Endothelial cell of umbilical vein (primary cell): ENCODE measurements around the gene DCUN1D1. TPM values are rescaled to one million over a fixed set of nuclear protein-coding genes. Genes with fewer than 3 reads are reported as not detected.

ENCODE experiments used
- BruUV-seq: library from RNA; stranded (reverse); fragments of 400-500 nt; replicated peaks from 2 replicates; lab custom pipeline; 2021; lab: Mats Ljungman, UMichigan
- CTCF ChIA-PET: fragments of 300-600, 350-600 bp; sonication (Branson Sonifier 250); formaldehyde crosslinking; loops from one replicate; lab custom pipeline; 2021; ENCODE audit warnings: antibody characterized with exemption, inconsistent platforms; lab: Charles Lee
- POLR2A ChIA-PET: fragments of 300-600, 350-600 bp; sonication (Branson Sonifier 250); formaldehyde crosslinking; loops from one replicate; lab custom pipeline; 2021; ENCODE audit warnings: antibody characterized with exemption, inconsistent platforms; lab: Charles Lee
- DNase-seq: peaks from one replicate; pipeline ENCODE4 v3.0.0-alpha.2; 2011; ENCODE audit warnings: low read depth, low spot score
- FAIRE-seq: peaks from 2 replicates; lab custom pipeline; 2011; peaks lifted over from hg19 to GRCh38; lab: Jason Lieb, UNC
- H2AFZ ChIP-seq: 2 replicates; pipeline ENCODE4 v1.6.0; 2012; ENCODE audit warnings: low read depth, low read length, control low read depth, inconsistent platforms
- H3K27ac ChIP-seq: 2 replicates; pipeline ENCODE4 v1.5.1; 2011; ENCODE audit warnings: low read depth, mild to moderate bottlenecking, control low read depth, low read length, moderate library complexity; ENCODE audit not compliant: insufficient read depth
- H3K27me3 ChIP-seq, 2 experiments: 2 replicates each; pipeline versions ENCODE4 v1.6.0 to v1.6.1; 2011; ENCODE audit warnings: low read length in 2 of 2, mixed read lengths in 1 of 2; ENCODE audit not compliant: control insufficient read depth in 2 of 2, insufficient read depth in 2 of 2
- H3K36me3 ChIP-seq, 2 experiments: 2 replicates in 1 of 2; 3 replicates in 1 of 2; pipeline ENCODE4 v1.5.1; 2011; ENCODE audit warnings: low read length in 2 of 2, mild to moderate bottlenecking in 1 of 2, moderate library complexity in 1 of 2; ENCODE audit not compliant: control insufficient read depth in 2 of 2, insufficient read depth in 2 of 2; ENCODE audit errors: extremely low read depth in 1 of 2
- H3K4me1 ChIP-seq: 3 replicates; pipeline ENCODE4 v1.5.1; 2011; ENCODE audit warnings: mild to moderate bottlenecking, low read length; ENCODE audit not compliant: control insufficient read depth, insufficient read depth; ENCODE audit errors: extremely low read depth
- H3K4me2 ChIP-seq: 2 replicates; pipeline ENCODE4 v1.6.1; 2011; ENCODE audit warnings: low read length, control low read depth, mixed read lengths; ENCODE audit not compliant: insufficient read depth
- H3K4me3 ChIP-seq, 3 experiments: fragments of 200-600 bp in 1 of 3; sonication (generic), shearing (Covaris generic) in 1 of 3; replicated peaks in 1 of 3; 2 replicates each; pipeline ENCODE4 v1.5.1; 2011 to 2016; ENCODE audit warnings: control low read depth in 3 of 3, low read length in 3 of 3, mild to moderate bottlenecking in 2 of 3, inconsistent platforms in 1 of 3, low read depth in 1 of 3, moderate library complexity in 1 of 3; ENCODE audit not compliant: insufficient read depth in 1 of 3
- H3K79me2 ChIP-seq: 2 replicates; pipeline ENCODE4 v1.6.0; 2012; ENCODE audit warnings: low read length, inconsistent platforms; ENCODE audit not compliant: control insufficient read depth, insufficient read depth
- H3K9ac ChIP-seq: replicated peaks from 2 replicates; pipeline ENCODE3; 2011; ENCODE audit warnings: low read length, control low read depth; ENCODE audit not compliant: insufficient read depth; ENCODE audit errors: extremely low read depth
- H3K9me1 ChIP-seq: replicated peaks from 3 replicates; pipeline ENCODE4 v1.6.0; 2011; ENCODE audit warnings: mild to moderate bottlenecking, low read length; ENCODE audit not compliant: control insufficient read depth, insufficient read depth; ENCODE audit errors: extremely low read depth
- H3K9me3 ChIP-seq: replicated peaks from 2 replicates; pipeline ENCODE4 v1.5.1; 2012; ENCODE audit warnings: low read length, inconsistent platforms; ENCODE audit not compliant: control insufficient read depth, insufficient read depth
- H4K20me1 ChIP-seq: replicated peaks from 2 replicates; pipeline ENCODE3; 2011; ENCODE audit warnings: mild to moderate bottlenecking, low read length; ENCODE audit not compliant: control insufficient read depth, insufficient read depth; ENCODE audit errors: extremely low read depth
- EZH2 ChIP-seq: IDR thresholded peaks from 2 replicates; pipeline ENCODE4 v1.6.1; 2012; ENCODE audit warnings: borderline replicate concordance, low read depth, mild to moderate bottlenecking, moderate library complexity, low read length, inconsistent platforms; ENCODE audit not compliant: severe bottlenecking
- FOS ChIP-seq: IDR thresholded peaks from 2 replicates; pipeline ENCODE4 v1.6.1; 2011; ENCODE audit warnings: mild to moderate bottlenecking, low read length, moderate library complexity, borderline replicate concordance; ENCODE audit not compliant: insufficient read depth
- GATA2 ChIP-seq: IDR thresholded peaks from 2 replicates; pipeline ENCODE4 v1.7.0; 2011; ENCODE audit warnings: low read depth, mild to moderate bottlenecking, moderate library complexity, mixed read lengths, low read length; ENCODE audit not compliant: insufficient read length, insufficient read depth
- JUN ChIP-seq: IDR thresholded peaks from 2 replicates; pipeline ENCODE4 v1.6.1; 2011; ENCODE audit warnings: borderline replicate concordance, low read depth; ENCODE audit not compliant: insufficient read length, insufficient read depth
- MYC ChIP-seq: IDR thresholded peaks from one replicate; pipeline ENCODE4 v1.6.1; 2011; ENCODE audit warnings: mild to moderate bottlenecking, low read depth, low read length
- POLR2A ChIP-seq: IDR thresholded peaks from 2 replicates; pipeline ENCODE4 v1.6.1; 2012; ENCODE audit warnings: low read depth, mild to moderate bottlenecking, control low read depth, low read length
- POLR2AphosphoS5 ChIP-seq: IDR thresholded peaks from 2 replicates; pipeline ENCODE4 v1.6.1; 2012; ENCODE audit warnings: low read depth, mild to moderate bottlenecking, control low read depth, low read length, moderate library complexity; ENCODE audit not compliant: insufficient read depth
- dilution Hi-C: fragments of 300-500 bp; cut with MboI; formaldehyde crosslinking; loops from one replicate; pipeline ENCODE4 v1.15.0; 2019; ENCODE audit warnings: low sequenced_read_pairs; ENCODE audit not compliant: extremely low pct_ligation_motif_present
- intact Hi-C: fragments of 100-400 bp; cut with micrococcal nuclease; formaldehyde crosslinking; loops from one replicate; pipeline ENCODE4 v1.10.0; 2022
- polyA plus RNA-seq, 4 experiments: library from polyadenylated mRNA; depleted of rRNA in 3 of 4; stranded (reverse) in 3 of 4; unstranded in 1 of 4; fragments of >200 nt; gene quantifications; 2 replicates each; pipeline versions ENCODE4 v1.2.1 to v1.2.3, GENCODE V29; 2011 to 2012; ENCODE audit warnings: missing spikeins in 1 of 4
- total RNA-seq: library from RNA; stranded (reverse); gene quantifications from 2 replicates; pipeline ENCODE4 v1.2.3, GENCODE V29; 2021
- TF ChIP-seq, protein P1 (sequence below), 2 donors: IDR thresholded peaks; 1 replicate in 1 of 2; 2 replicates in 1 of 2; pipeline ENCODE4 v1.5.1; 2011; ENCODE audit warnings: low read length in 2 of 2, mild to moderate bottlenecking in 2 of 2, moderate library complexity in 2 of 2, control low read depth in 1 of 2, inconsistent platforms in 1 of 2, low read depth in 1 of 2; ENCODE audit not compliant: insufficient read depth in 1 of 2; ENCODE audit errors: extremely low read depth in 1 of 2
- TF ChIP-seq, protein P2 (sequence below): IDR thresholded peaks from 2 replicates; pipeline ENCODE4 v1.6.1; 2011; ENCODE audit not compliant: insufficient read depth, insufficient read length

Gene DCUN1D1
- total and polyA plus RNA-seq, 2 donors (not counting 3 experiments of a cell fraction or from before 2014, with no cell fraction given), result 4.9 to 41.3 TPM

GRCh38 chr3:182941719-182942118 lies 38.6 kb downstream of the DCUN1D1 start:
- Histone ChIP-seq H3K27me3 (no peaks in the 10 kb centered on the region), H3K27ac (no peak overlapping the region), H4K20me1 (no peaks in the 10 kb centered on the region), H3K4me3 (no peak overlapping the region), H2AFZ (no peak overlapping the region), H3K9me3 (no peaks in the 10 kb centered on the region), H3K4me1 (peaks cover 3% of the 10 kb centered on the region), H3K4me2 (no peak overlapping the region), H3K9me1 (no peaks in the 10 kb centered on the region), H3K9ac (no peak overlapping the region), H3K79me2 (no peaks in the 10 kb centered on the region), H3K36me3 (peaks cover 3 to 5% of the 10 kb centered on the region in 2 experiments)
- CTCF ChIA-PET, result no interaction called here
- no TSS peak for BruUV-seq
- DNase-seq, result no peak
- POLR2A ChIA-PET, result no interaction called here
- TF ChIP-seq MYC, result no peak
- TF ChIP-seq, protein P1, sequence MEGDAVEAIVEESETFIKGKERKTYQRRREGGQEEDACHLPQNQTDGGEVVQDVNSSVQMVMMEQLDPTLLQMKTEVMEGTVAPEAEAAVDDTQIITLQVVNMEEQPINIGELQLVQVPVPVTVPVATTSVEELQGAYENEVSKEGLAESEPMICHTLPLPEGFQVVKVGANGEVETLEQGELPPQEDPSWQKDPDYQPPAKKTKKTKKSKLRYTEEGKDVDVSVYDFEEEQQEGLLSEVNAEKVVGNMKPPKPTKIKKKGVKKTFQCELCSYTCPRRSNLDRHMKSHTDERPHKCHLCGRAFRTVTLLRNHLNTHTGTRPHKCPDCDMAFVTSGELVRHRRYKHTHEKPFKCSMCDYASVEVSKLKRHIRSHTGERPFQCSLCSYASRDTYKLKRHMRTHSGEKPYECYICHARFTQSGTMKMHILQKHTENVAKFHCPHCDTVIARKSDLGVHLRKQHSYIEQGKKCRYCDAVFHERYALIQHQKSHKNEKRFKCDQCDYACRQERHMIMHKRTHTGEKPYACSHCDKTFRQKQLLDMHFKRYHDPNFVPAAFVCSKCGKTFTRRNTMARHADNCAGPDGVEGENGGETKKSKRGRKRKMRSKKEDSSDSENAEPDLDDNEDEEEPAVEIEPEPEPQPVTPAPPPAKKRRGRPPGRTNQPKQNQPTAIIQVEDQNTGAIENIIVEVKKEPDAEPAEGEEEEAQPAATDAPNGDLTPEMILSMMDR (IDR thresholded peaks at IDR 0.05; ENCODE audit: extremely low read depth in 1 of 2, insufficient read depth in 1 of 2, low read depth in 1 of 2, low read length in 2 of 2), result no peak
- TF ChIP-seq POLR2A, result no peak
- TF ChIP-seq JUN, result no peak
- no peak for TF ChIP-seq FOS
- TF ChIP-seq EZH2, result no peak
- TF ChIP-seq POLR2AphosphoS5, result no peak
- TF ChIP-seq, protein P2, sequence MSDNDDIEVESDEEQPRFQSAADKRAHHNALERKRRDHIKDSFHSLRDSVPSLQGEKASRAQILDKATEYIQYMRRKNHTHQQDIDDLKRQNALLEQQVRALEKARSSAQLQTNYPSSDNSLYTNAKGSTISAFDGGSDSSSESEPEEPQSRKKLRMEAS, result no peak
- TF ChIP-seq GATA2, result no peak
- intact Hi-C loops (no loop called here), dilution Hi-C loops (no loop called here)
- no peak for FAIRE-seq
